Endodermal cell (in vitro differentiated cells): ENCODE results near the gene TMEM60. TPM values are rescaled to one million over a fixed set of nuclear protein-coding genes. Genes with fewer than 3 reads are reported as not detected.
"Not testable (repeated sequence)": the region's sequence is repeated elsewhere in the genome, so short reads cannot be mapped to it uniquely, and the experiment has no call there.

Source experiments
- DNase-seq: peaks from one replicate; pipeline ENCODE4 v3.0.0-alpha.2; 2017
- H3K27ac ChIP-seq: 2 replicates; pipeline ENCODE4 v1.5.1; 2013; ENCODE audit warnings: mild to moderate bottlenecking, low read depth, low read length, moderate library complexity
- H3K27me3 ChIP-seq: 2 replicates; pipeline ENCODE4 v1.6.1; 2013; ENCODE audit warnings: mild to moderate bottlenecking, low read length, moderate library complexity; ENCODE audit not compliant: insufficient read depth, control insufficient read depth, poor library complexity, severe bottlenecking
- H3K36me3 ChIP-seq: 2 replicates; pipeline ENCODE4 v1.7.0; 2013; ENCODE audit warnings: mild to moderate bottlenecking, low read length, moderate library complexity; ENCODE audit not compliant: control insufficient read depth, insufficient read depth
- H3K4me1 ChIP-seq: one replicate; pipeline ENCODE4 v1.7.0; 2013; ENCODE audit warnings: low read length; ENCODE audit not compliant: control insufficient read depth, insufficient read depth
- H3K4me3 ChIP-seq: 2 replicates; pipeline ENCODE4 v1.5.1; 2013; ENCODE audit warnings: mild to moderate bottlenecking, low read length, moderate library complexity
- H3K9ac ChIP-seq: 2 replicates; pipeline ENCODE4 v1.6.1; 2013; ENCODE audit warnings: mild to moderate bottlenecking, low read length, moderate library complexity; ENCODE audit not compliant: poor library complexity, severe bottlenecking; ENCODE audit errors: extremely low read depth
- H3K9me3 ChIP-seq: 2 replicates; pipeline ENCODE4 v1.6.1; 2013; ENCODE audit warnings: mild to moderate bottlenecking, low read length, moderate library complexity; ENCODE audit not compliant: control insufficient read depth
- H3K27ac Mint-ChIP-seq: 2 replicates; pipeline ENCODE4 v1.8.0; 2020; ENCODE audit warnings: mixed read lengths
- H3K27me3 Mint-ChIP-seq: 2 replicates; pipeline ENCODE4 v1.8.0; 2021; ENCODE audit warnings: mild to moderate bottlenecking, mixed read lengths; ENCODE audit not compliant: insufficient read depth
- H3K36me3 Mint-ChIP-seq: 2 replicates; pipeline ENCODE4 v1.8.0; 2020; ENCODE audit warnings: low read depth, mixed read lengths
- H3K4me1 Mint-ChIP-seq: 2 replicates; pipeline ENCODE4 v1.8.0; 2020; ENCODE audit warnings: mixed read lengths
- H3K4me3 Mint-ChIP-seq: 2 replicates; pipeline ENCODE4 v1.8.0; 2020; ENCODE audit warnings: mild to moderate bottlenecking, moderate library complexity, mixed read lengths
- H3K9me3 Mint-ChIP-seq: 2 replicates; pipeline ENCODE4 v1.8.0; 2020; ENCODE audit warnings: mild to moderate bottlenecking, mixed read lengths
- CTCF ChIP-seq: fragments of 200-600 bp; sonication (generic); conservative IDR thresholded peaks from 2 replicates; pipeline ENCODE4 v1.5.0; 2021; ENCODE audit warnings: antibody characterized with exemption, mild to moderate bottlenecking
- WGBS, 2 experiments: methylation state at CpG; one replicate each; pipeline versions ENCODE4 v1.1.5 to v1.1.7; 2013; ENCODE audit warnings: missing lambda C conversion rate in 2 of 2, mixed read lengths in 1 of 2; ENCODE audit not compliant: insufficient coverage in 1 of 2, insufficient read length in 1 of 2; 5-methylcytosine and 5-hydroxymethylcytosine counted together
- total RNA-seq, 2 donors: library from RNA; stranded (reverse); fragmentation: NEBNext Ultra II Directional in 1 of 2; extraction: Animal tissue kit (Norgen Biotek cat#: 25700) in 1 of 2; gene quantifications; 2 replicates in 1 of 2; 3 replicates in 1 of 2; pipeline ENCODE4 v1.2.1, GENCODE V29; 2021

The TMEM60 gene
- total RNA-seq, 2 donors from 2014 or later, result 20.0 to 32.2 TPM

GRCh38 chr7:77837275-77837674 lies 39.0 kb upstream of the TMEM60 start:
- H3K4me3 Mint-ChIP-seq, result no peak overlapping the region
- no peak overlapping the region for H3K4me3 ChIP-seq
- no peak overlapping the region for H3K27ac Mint-ChIP-seq

GRCh38 chr7:77836425-77836824 lies 38.2 kb upstream of the TMEM60 start:
- not testable (repeated sequence) for H3K36me3 Mint-ChIP-seq, H3K9ac ChIP-seq, H3K36me3 ChIP-seq, H3K4me1 Mint-ChIP-seq, H3K27ac Mint-ChIP-seq, H3K27ac ChIP-seq, H3K27me3 Mint-ChIP-seq, H3K4me1 ChIP-seq, H3K27me3 ChIP-seq, H3K9me3 Mint-ChIP-seq, H3K4me3 ChIP-seq, H3K4me3 Mint-ChIP-seq, DNase-seq, H3K9me3 ChIP-seq
- 92 to 97% methylated on average over 2 of the region's 2 CpGs for WGBS, 2 experiments

More at GRCh38 chr7:77837275-77837674, 39.0 kb upstream of the TMEM60 start:
- H3K4me1 Mint-ChIP-seq, result peaks cover 6% of the 10 kb centered on the region
- DNase-seq, result no peak
- WGBS, 2 experiments, result 79 to 83% methylated on average over 1 of the region's 2 CpGs
- H3K9me3 Mint-ChIP-seq, result peaks cover 1% of the 10 kb centered on the region
- Histone ChIP-seq H3K27ac (no peak overlapping the region), H3K27me3 (no peaks in the 10 kb centered on the region), H3K36me3 (no peaks in the 10 kb centered on the region), H3K4me1 (no peaks in the 10 kb centered on the region), H3K9me3 (no peaks in the 10 kb centered on the region), H3K9ac (no peak overlapping the region)
- no peaks in the 10 kb centered on the region for H3K27me3 Mint-ChIP-seq
- peaks cover 4% of the 10 kb centered on the region for H3K36me3 Mint-ChIP-seq
- no peak for TF ChIP-seq CTCF

GRCh38 chr7:77833136-77833535 lies 34.9 kb upstream of the TMEM60 start:
- H3K27me3 ChIP-seq, result no peaks in the 10 kb centered on the region
- TF ChIP-seq CTCF, result no peak
- H3K4me3 ChIP-seq, result no peak overlapping the region
- no peak overlapping the region for H3K27ac Mint-ChIP-seq
- H3K27me3 Mint-ChIP-seq, result no peaks in the 10 kb centered on the region
- WGBS, 2 experiments, result 100% methylated on average over 1 of the region's 1 CpG; no CpG with 5 or more reads in 1 of the 2 experiments
- H3K9ac ChIP-seq, result no peak overlapping the region
- H3K9me3 Mint-ChIP-seq, result peaks cover 1% of the 10 kb centered on the region
- H3K4me1 ChIP-seq, result no peaks in the 10 kb centered on the region
- peaks cover 4% of the 10 kb centered on the region for H3K36me3 Mint-ChIP-seq
- H3K36me3 ChIP-seq, result no peaks in the 10 kb centered on the region
- H3K4me1 Mint-ChIP-seq, result peaks cover 6% of the 10 kb centered on the region
- H3K27ac ChIP-seq, result no peak overlapping the region
- H3K9me3 ChIP-seq, result no peaks in the 10 kb centered on the region
- DNase-seq, result no peak
- no peak overlapping the region for H3K4me3 Mint-ChIP-seq

- Mint-ChIP-seq H3K27me3 (no peaks in the 10 kb centered on the region), H3K9me3 (peaks cover 1% of the 10 kb centered on the region), H3K36me3 (peaks cover 4% of the 10 kb centered on the region), H3K27ac (no peak overlapping the region), H3K4me3 (no peak overlapping the region), H3K4me1 (peaks cover 4% of the 10 kb centered on the region)
- Histone ChIP-seq H3K27ac (no peak overlapping the region), H3K4me1 (no peaks in the 10 kb centered on the region), H3K36me3 (no peaks in the 10 kb centered on the region), H3K9me3 (no peaks in the 10 kb centered on the region), H3K27me3 (no peaks in the 10 kb centered on the region), H3K4me3 (no peak overlapping the region), H3K9ac (no peak overlapping the region)
- TF ChIP-seq CTCF, result no peak
- 89 to 100% methylated on average over 1 of the region's 1 CpG for WGBS, 2 experiments
- no peak for DNase-seq
These were observed 33.7 kb upstream of the TMEM60 start for GRCh38 chr7:77831953-77832352.
